Tibial artery (tissue), 4 donors: ENCODE results near the gene IRF2.

Experiments
- DNase-seq, 2 donors: peaks; one replicate each; pipeline ENCODE4 v3.0.0-alpha.2; 2019
- H3K27ac ChIP-seq, 2 donors: fragments of 200-600 bp; sonication (generic) in 1 of 2; 1 replicate in 1 of 2; 2 replicates in 1 of 2; pipeline ENCODE4 v1.5.1; 2018 to 2019; ENCODE audit warnings: mild to moderate bottlenecking in 1 of 2
- H3K27me3 ChIP-seq, 2 donors: fragments of 200-600 bp; sonication (generic) in 1 of 2; one replicate each; pipeline versions ENCODE4 v1.5.1 to v1.6.0; 2016 to 2019
- H3K36me3 ChIP-seq, 3 donors: fragments of 200-600 bp; sonication (generic) in 2 of 3; one replicate each; pipeline ENCODE4 v1.5.1; 2016 to 2019; ENCODE audit warnings: mild to moderate bottlenecking in 2 of 3
- H3K4me1 ChIP-seq, 4 donors: fragments of 200-600 bp; sonication (generic) in 2 of 4; 1 replicate in 3 of 4; 2 replicates in 1 of 4; pipeline ENCODE4 v1.5.1; 2016 to 2019
- H3K4me3 ChIP-seq, 2 donors: fragments of 200-600 bp; sonication (generic) in 1 of 2; 1 replicate in 1 of 2; 2 replicates in 1 of 2; pipeline ENCODE4 v1.5.1; 2018 to 2019; ENCODE audit warnings: mild to moderate bottlenecking in 2 of 2
- H3K9me3 ChIP-seq, 3 donors: fragments of 200-600 bp; sonication (generic) in 1 of 3; one replicate each; pipeline ENCODE4 v1.5.1; 2016 to 2019
- CTCF ChIP-seq, 2 experiments: fragments of 200-600 bp in 1 of 2; fragments of 450-650 bp in 1 of 2; IDR thresholded peaks; one replicate each; pipeline ENCODE4 v1.5.1; 2017 to 2019; ENCODE audit warnings: antibody characterized with exemption in 2 of 2, mild to moderate bottlenecking in 1 of 2, moderate library complexity in 1 of 2
- intact Hi-C: fragments of 100-400 bp; cut with DNase I; formaldehyde crosslinking; loops from one replicate; pipeline ENCODE4 v1.15.0; 2023; ENCODE audit warnings: low total_unique reads

The IRF2 gene

GRCh38 chr4:184351560-184352451 lies 122.5 kb downstream of the IRF2 start:
- no peaks in the 10 kb centered on the region for H3K36me3 ChIP-seq
- no peak overlapping the region for H3K27ac ChIP-seq
- H3K27me3 ChIP-seq = no peaks in the 10 kb centered on the region
- no peak overlapping the region for H3K4me3 ChIP-seq
- no peak for DNase-seq
- intact Hi-C loops = no loop called here
- H3K4me1 ChIP-seq = peaks cover 0 to 12% (median 3%) of the 10 kb centered on the region in 4 donors
- no peak for TF ChIP-seq CTCF (IDR thresholded peaks at IDR 0.05)
- no peaks in the 10 kb centered on the region for H3K9me3 ChIP-seq

- H3K4me1 ChIP-seq = peaks cover 0 to 12% (median 3%) of the 10 kb centered on the region in 4 donors
- H3K4me3 ChIP-seq = no peak overlapping the region
- no peak for DNase-seq
- intact Hi-C loops = no loop called here
- H3K27ac ChIP-seq = no peak overlapping the region
- H3K36me3 ChIP-seq = no peaks in the 10 kb centered on the region
- no peaks in the 10 kb centered on the region for H3K9me3 ChIP-seq
- no peaks in the 10 kb centered on the region for H3K27me3 ChIP-seq
- TF ChIP-seq CTCF (IDR thresholded peaks at IDR 0.05) = no peak
Measured at GRCh38 chr4:184350964-184351363, 123.4 kb downstream of the IRF2 start.

- Histone ChIP-seq H3K36me3 (no peaks in the 10 kb centered on the region), H3K9me3 (no peaks in the 10 kb centered on the region), H3K27ac (no peak overlapping the region), H3K4me1 (peaks cover 0 to 9% (median 3%) of the 10 kb centered on the region in 4 donors), H3K4me3 (no peak overlapping the region), H3K27me3 (no peaks in the 10 kb centered on the region)
- TF ChIP-seq CTCF (IDR thresholded peaks at IDR 0.05) = no peak
- no peak for DNase-seq
- intact Hi-C loops = no loop called here
Measured at GRCh38 chr4:184350213-184350817, 124.0 kb downstream of the IRF2 start.

GRCh38 chr4:184349283-184350039 lies 124.9 kb downstream of the IRF2 start:
- Histone ChIP-seq H3K4me1 (no peaks in the 10 kb centered on the region), H3K27ac (no peak overlapping the region)

More at GRCh38 chr4:184349283-184350039, 124.9 kb downstream of the IRF2 start:
- no peak for TF ChIP-seq CTCF (IDR thresholded peaks at IDR 0.05)
- Histone ChIP-seq H3K27me3 (no peaks in the 10 kb centered on the region), H3K9me3 (no peaks in the 10 kb centered on the region), H3K4me3 (no peak overlapping the region), H3K36me3 (no peaks in the 10 kb centered on the region)
- intact Hi-C loops = loop anchor here (10.0 kb wide), 1 partner anchor 125 kb away; the partner anchor contains the start of gene IRF2
- DNase-seq = no peak
